Left lung (tissue), 10 donors: ENCODE results near the gene TNFRSF14. TPM values are rescaled to one million over a fixed set of nuclear protein-coding genes. Genes with fewer than 3 reads are reported as not detected.

ENCODE experiments used
- ATAC-seq: fragments of 200-7000 bp; cut with Tn5 transposase; one replicate; pipeline ENCODE4 v1.9.1; 2020; ENCODE audit warnings: moderate library complexity
- DNase-seq, 4 donors: peaks; one replicate each; pipeline ENCODE4 v3.0.0-alpha.2; 2013 to 2020
- H3K27ac ChIP-seq, 2 donors: fragments of 200-600 bp; sonication (generic) in 1 of 2; one replicate each; pipeline versions ENCODE4 v1.5.0 to v1.8.0; 2020 to 2021
- H3K27me3 ChIP-seq, 2 donors: fragments of 200-600 bp; sonication (generic) in 1 of 2; one replicate each; pipeline versions ENCODE4 v1.5.0 to v1.8.0; 2020 to 2021
- H3K36me3 ChIP-seq, 2 donors: fragments of 200-600 bp; sonication (generic) in 1 of 2; one replicate each; pipeline versions ENCODE4 v1.5.0 to v1.8.0; 2020 to 2021
- H3K4me1 ChIP-seq, 2 donors: fragments of 200-600 bp; one replicate each; pipeline ENCODE4 v1.8.0; 2021
- H3K4me3 ChIP-seq, 2 donors: fragments of 200-600 bp; sonication (generic) in 1 of 2; one replicate each; pipeline versions ENCODE4 v1.5.0 to v1.8.0; 2020 to 2021; ENCODE audit warnings: mild to moderate bottlenecking in 1 of 2
- H3K9me3 ChIP-seq, 2 donors: fragments of 200-600 bp; sonication (generic) in 1 of 2; one replicate each; pipeline versions ENCODE4 v1.5.0 to v1.8.0; 2020 to 2021
- CTCF ChIP-seq, 2 donors: fragments of 200-600 bp; sonication (generic) in 1 of 2; IDR thresholded peaks; one replicate each; pipeline versions ENCODE4 v1.5.0 to v1.8.0; 2021; ENCODE audit warnings: antibody characterized with exemption in 2 of 2
- intact Hi-C, 2 donors: fragments of 100-400 bp; cut with DNase I; formaldehyde crosslinking; loops; one replicate each; pipeline versions ENCODE4 v1.11.2 to v1.14.2; 2022
- polyA plus RNA-seq, 6 donors: library from polyadenylated mRNA; unstranded; fragments of 120-200 nt; gene quantifications; one replicate each; pipeline ENCODE4 v1.2.1, GENCODE V29; 2013; ENCODE audit not compliant: insufficient read length in 6 of 6
- total RNA-seq, 2 donors: library from RNA; stranded (reverse); fragmentation: NEBNext Ultra II Directional; extraction: Animal tissue kit (Norgen Biotek cat#: 25700); gene quantifications; one replicate each; pipeline ENCODE4 v1.2.1, GENCODE V29; 2021
- donor health status: DM: no; HTN: yes; CAD: no.
- donor health status: DM: no; HTN: no; CAD: no.

Gene TNFRSF14
- total and polyA plus RNA-seq, 8 donors: 24.2 to 109 (median 30.3) TPM

- no peaks in the 10 kb centered on the region for H3K27me3 ChIP-seq
- peaks cover 0 to 81% of the 10 kb centered on the region in 2 donors for H3K36me3 ChIP-seq
- TF ChIP-seq CTCF (IDR thresholded peaks at IDR 0.05): no peak
- intact Hi-C loops: no loop called here
- ATAC-seq (no peak), DNase-seq (no peak)
- no peaks in the 10 kb centered on the region for H3K9me3 ChIP-seq
- H3K4me1 ChIP-seq: peaks cover 0 to 6% of the 10 kb centered on the region in 2 donors
- H3K27ac ChIP-seq: no peak overlapping the region
- H3K4me3 ChIP-seq: no peak overlapping the region
Observed at GRCh38 chr1:2518528-2518927, 37.6 kb upstream of the TNFRSF14 start.

- no peak for ATAC-seq
- H3K4me1 ChIP-seq: peaks cover 5 to 12% of the 10 kb centered on the region in 2 donors
- H3K36me3 ChIP-seq: peaks cover 0 to 75% of the 10 kb centered on the region in 2 donors
- H3K9me3 ChIP-seq: no peaks in the 10 kb centered on the region
- no peak overlapping the region for H3K4me3 ChIP-seq
- no peaks in the 10 kb centered on the region for H3K27me3 ChIP-seq
- no peak for DNase-seq
- TF ChIP-seq CTCF (IDR thresholded peaks at IDR 0.05): no peak
- no peak overlapping the region for H3K27ac ChIP-seq
- intact Hi-C loops: no loop called here
Observed at GRCh38 chr1:2519029-2519685, 37.0 kb upstream of the TNFRSF14 start.

GRCh38 chr1:2519729-2520128 lies 36.4 kb upstream of the TNFRSF14 start:
- Histone ChIP-seq H3K4me1 (peaks cover 11 to 18% of the 10 kb centered on the region in 2 donors), H3K27me3 (no peaks in the 10 kb centered on the region), H3K9me3 (no peaks in the 10 kb centered on the region), H3K4me3 (no peak overlapping the region), H3K36me3 (peaks cover 0 to 70% of the 10 kb centered on the region in 2 donors), H3K27ac (no peak overlapping the region)
- ATAC-seq: no peak
- no peak for TF ChIP-seq CTCF (IDR thresholded peaks at IDR 0.05)
- DNase-seq: no peak
- intact Hi-C loops: no loop called here

- no peak overlapping the region for H3K4me3 ChIP-seq
- ATAC-seq: no peak
- intact Hi-C loops: no loop called here
Observed at GRCh38 chr1:2520206-2520605, 36.0 kb upstream of the TNFRSF14 start.

GRCh38 chr1:2520806-2521205 lies 35.4 kb upstream of the TNFRSF14 start:
- intact Hi-C loops: no loop called here
- peaks cover 20 to 28% of the 10 kb centered on the region in 2 donors for H3K4me1 ChIP-seq
- no peak for DNase-seq
- peaks cover 0 to 59% of the 10 kb centered on the region in 2 donors for H3K36me3 ChIP-seq
- no peak for TF ChIP-seq CTCF (IDR thresholded peaks at IDR 0.05)
- no peaks in the 10 kb centered on the region for H3K9me3 ChIP-seq
- no peak overlapping the region for H3K4me3 ChIP-seq
- no peaks in the 10 kb centered on the region for H3K27me3 ChIP-seq
- H3K27ac ChIP-seq: no peak overlapping the region
- no peak for ATAC-seq

More at GRCh38 chr1:2520206-2520605, 36.0 kb upstream of the TNFRSF14 start:
- DNase-seq: no peak
- Histone ChIP-seq H3K27me3 (no peaks in the 10 kb centered on the region), H3K4me1 (peaks cover 16 to 23% of the 10 kb centered on the region in 2 donors), H3K36me3 (peaks cover 0 to 65% of the 10 kb centered on the region in 2 donors), H3K9me3 (no peaks in the 10 kb centered on the region), H3K27ac (no peak overlapping the region)
- no peak for TF ChIP-seq CTCF (IDR thresholded peaks at IDR 0.05)
